Left lung (tissue), 10 donors: Measurements from ENCODE around the gene TRNT1. TPM values are rescaled to one million over a fixed set of nuclear protein-coding genes. Genes with fewer than 3 reads are reported as not detected.

Experiments used
- ATAC-seq: fragments of 200-7000 bp; cut with Tn5 transposase; one replicate; pipeline ENCODE4 v1.9.1; 2020; ENCODE audit warnings: moderate library complexity
- DNase-seq, 4 donors: peaks; one replicate each; pipeline ENCODE4 v3.0.0-alpha.2; 2013 to 2020
- H3K27ac ChIP-seq, 2 donors: fragments of 200-600 bp; sonication (generic) in 1 of 2; one replicate each; pipeline versions ENCODE4 v1.5.0 to v1.8.0; 2020 to 2021
- H3K27me3 ChIP-seq, 2 donors: fragments of 200-600 bp; sonication (generic) in 1 of 2; one replicate each; pipeline versions ENCODE4 v1.5.0 to v1.8.0; 2020 to 2021
- H3K36me3 ChIP-seq, 2 donors: fragments of 200-600 bp; sonication (generic) in 1 of 2; one replicate each; pipeline versions ENCODE4 v1.5.0 to v1.8.0; 2020 to 2021
- H3K4me1 ChIP-seq, 2 donors: fragments of 200-600 bp; one replicate each; pipeline ENCODE4 v1.8.0; 2021
- H3K4me3 ChIP-seq, 2 donors: fragments of 200-600 bp; sonication (generic) in 1 of 2; one replicate each; pipeline versions ENCODE4 v1.5.0 to v1.8.0; 2020 to 2021; ENCODE audit warnings: mild to moderate bottlenecking in 1 of 2
- H3K9me3 ChIP-seq, 2 donors: fragments of 200-600 bp; sonication (generic) in 1 of 2; one replicate each; pipeline versions ENCODE4 v1.5.0 to v1.8.0; 2020 to 2021
- intact Hi-C, 2 donors: fragments of 100-400 bp; cut with DNase I; formaldehyde crosslinking; loops; one replicate each; pipeline versions ENCODE4 v1.11.2 to v1.14.2; 2022
- polyA plus RNA-seq, 6 donors: library from polyadenylated mRNA; unstranded; fragments of 120-200 nt; gene quantifications; one replicate each; pipeline ENCODE4 v1.2.1, GENCODE V29; 2013; ENCODE audit not compliant: insufficient read length in 6 of 6
- total RNA-seq, 2 donors: library from RNA; stranded (reverse); fragmentation: NEBNext Ultra II Directional; extraction: Animal tissue kit (Norgen Biotek cat#: 25700); gene quantifications; one replicate each; pipeline ENCODE4 v1.2.1, GENCODE V29; 2021
- TF ChIP-seq, protein P1 (sequence below), 2 donors: fragments of 200-600 bp; sonication (generic) in 1 of 2; IDR thresholded peaks; one replicate each; pipeline versions ENCODE4 v1.5.0 to v1.8.0; 2021; ENCODE audit warnings: antibody characterized with exemption in 2 of 2
- donor health status: DM: no; HTN: yes; CAD: no.
- donor health status: DM: no; HTN: no; CAD: no.

TRNT1 gene
- total and polyA plus RNA-seq, 8 donors, result 21.4 to 41.9 (median 37.0) TPM

DNA sequence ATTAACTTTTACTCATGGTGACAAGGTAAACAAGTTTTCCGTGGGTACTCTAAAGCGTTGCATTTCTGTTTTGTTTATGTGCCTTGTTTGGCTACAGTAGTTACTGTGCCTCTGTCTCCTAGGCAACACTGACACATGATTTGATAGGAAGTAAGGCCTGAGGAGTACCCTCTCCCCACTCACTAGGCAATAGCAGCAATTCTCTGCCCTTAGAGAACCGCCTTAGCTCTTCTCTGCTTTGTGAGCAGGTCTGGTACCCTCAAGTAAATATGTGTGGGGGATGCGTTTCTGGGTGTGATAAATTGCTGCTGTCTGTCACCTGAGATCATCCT lies 16.5 kb upstream of the TRNT1 start, which contains the start of gene IL5RA:
Gene IL5RA, minus strand, starts transcription at position 76 of the 332 bp plus-strand sequence. CDS start 5,390 bp downstream, outside the sequence.
- intact Hi-C loops, result no loop called here
- peak in 2 of 4 donors; percentile 46 to 74 for DNase-seq
- H3K27me3 ChIP-seq, result no peaks in the 10 kb centered on the region
- H3K4me3 ChIP-seq, result no peak within 1 kb of the TSS
- H3K4me1 ChIP-seq, result no peaks in the 10 kb centered on the region
- peak; percentile 67 for ATAC-seq
- H3K36me3 ChIP-seq, result no peaks in the 10 kb centered on the region
- TF ChIP-seq, protein P1, sequence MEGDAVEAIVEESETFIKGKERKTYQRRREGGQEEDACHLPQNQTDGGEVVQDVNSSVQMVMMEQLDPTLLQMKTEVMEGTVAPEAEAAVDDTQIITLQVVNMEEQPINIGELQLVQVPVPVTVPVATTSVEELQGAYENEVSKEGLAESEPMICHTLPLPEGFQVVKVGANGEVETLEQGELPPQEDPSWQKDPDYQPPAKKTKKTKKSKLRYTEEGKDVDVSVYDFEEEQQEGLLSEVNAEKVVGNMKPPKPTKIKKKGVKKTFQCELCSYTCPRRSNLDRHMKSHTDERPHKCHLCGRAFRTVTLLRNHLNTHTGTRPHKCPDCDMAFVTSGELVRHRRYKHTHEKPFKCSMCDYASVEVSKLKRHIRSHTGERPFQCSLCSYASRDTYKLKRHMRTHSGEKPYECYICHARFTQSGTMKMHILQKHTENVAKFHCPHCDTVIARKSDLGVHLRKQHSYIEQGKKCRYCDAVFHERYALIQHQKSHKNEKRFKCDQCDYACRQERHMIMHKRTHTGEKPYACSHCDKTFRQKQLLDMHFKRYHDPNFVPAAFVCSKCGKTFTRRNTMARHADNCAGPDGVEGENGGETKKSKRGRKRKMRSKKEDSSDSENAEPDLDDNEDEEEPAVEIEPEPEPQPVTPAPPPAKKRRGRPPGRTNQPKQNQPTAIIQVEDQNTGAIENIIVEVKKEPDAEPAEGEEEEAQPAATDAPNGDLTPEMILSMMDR (IDR thresholded peaks at IDR 0.05), result no peak
- H3K27ac ChIP-seq, result peak within 1 kb of the TSS in 1 of 2 donors; percentile 13
- no peaks in the 10 kb centered on the region for H3K9me3 ChIP-seq

GRCh38 chr3:3110749-3111361 lies 15.9 kb upstream of the TRNT1 start:
- DNase-seq (no peak), ATAC-seq (no peak)
- H3K9me3 ChIP-seq, result no peaks in the 10 kb centered on the region
- no peak overlapping the region for H3K4me3 ChIP-seq
- TF ChIP-seq, protein P1 (IDR thresholded peaks at IDR 0.05), result no peak
- no peaks in the 10 kb centered on the region for H3K36me3 ChIP-seq
- no peaks in the 10 kb centered on the region for H3K27me3 ChIP-seq
- no peaks in the 10 kb centered on the region for H3K4me1 ChIP-seq
- intact Hi-C loops, result no loop called here
- no peak overlapping the region for H3K27ac ChIP-seq

DNA sequence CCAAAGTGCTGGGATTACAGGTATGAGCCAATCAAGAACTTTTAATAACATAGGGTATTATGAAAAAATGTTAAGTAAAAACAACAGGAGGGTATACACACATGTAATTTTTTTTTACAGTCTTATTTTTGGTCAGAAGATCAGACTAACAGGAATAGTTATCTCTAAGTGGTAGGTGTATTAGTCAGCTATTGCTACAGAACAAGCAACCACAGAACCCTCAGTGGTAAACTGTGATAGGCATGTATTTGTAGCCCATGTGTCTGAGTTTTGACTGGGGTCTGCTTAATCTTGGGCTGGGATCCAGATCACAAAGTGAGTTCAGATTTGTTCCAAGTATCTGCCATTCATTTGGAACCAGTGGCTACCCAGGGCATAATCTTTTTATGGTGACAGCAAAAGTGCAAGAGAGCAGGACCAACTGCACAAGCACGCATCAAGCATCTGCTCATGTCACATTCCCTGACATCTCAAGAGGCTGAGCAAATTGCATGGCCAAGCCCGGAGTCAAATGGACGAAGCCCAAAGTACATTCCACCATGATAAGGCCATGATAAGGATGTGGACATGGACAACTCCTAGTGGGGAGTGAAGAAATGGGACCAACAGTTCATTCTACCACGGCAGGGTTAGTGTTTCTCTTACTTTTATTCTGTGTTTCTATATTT lies 13.6 kb upstream of the TRNT1 start:
- H3K4me1 ChIP-seq, result no peaks in the 10 kb centered on the region
- no peak overlapping the region for H3K4me3 ChIP-seq
- H3K27me3 ChIP-seq, result no peaks in the 10 kb centered on the region
- no peaks in the 10 kb centered on the region for H3K36me3 ChIP-seq
- TF ChIP-seq, protein P1 (IDR thresholded peaks at IDR 0.05), result no peak
- ATAC-seq, result peak; percentile 63
- no peak overlapping the region for H3K27ac ChIP-seq
- no peak for DNase-seq
- intact Hi-C loops, result no loop called here
- H3K9me3 ChIP-seq, result no peaks in the 10 kb centered on the region

GRCh38 chr3:3117651-3118050 lies 9.1 kb upstream of the TRNT1 start:
- no peak overlapping the region for H3K4me3 ChIP-seq
- no peaks in the 10 kb centered on the region for H3K4me1 ChIP-seq
- intact Hi-C loops, result no loop called here
- ATAC-seq (no peak), DNase-seq (no peak)
- H3K9me3 ChIP-seq, result no peaks in the 10 kb centered on the region
- H3K27me3 ChIP-seq, result no peaks in the 10 kb centered on the region
- TF ChIP-seq, protein P1 (IDR thresholded peaks at IDR 0.05), result no peak
- H3K27ac ChIP-seq, result no peak overlapping the region
- H3K36me3 ChIP-seq, result no peaks in the 10 kb centered on the region

DNA sequence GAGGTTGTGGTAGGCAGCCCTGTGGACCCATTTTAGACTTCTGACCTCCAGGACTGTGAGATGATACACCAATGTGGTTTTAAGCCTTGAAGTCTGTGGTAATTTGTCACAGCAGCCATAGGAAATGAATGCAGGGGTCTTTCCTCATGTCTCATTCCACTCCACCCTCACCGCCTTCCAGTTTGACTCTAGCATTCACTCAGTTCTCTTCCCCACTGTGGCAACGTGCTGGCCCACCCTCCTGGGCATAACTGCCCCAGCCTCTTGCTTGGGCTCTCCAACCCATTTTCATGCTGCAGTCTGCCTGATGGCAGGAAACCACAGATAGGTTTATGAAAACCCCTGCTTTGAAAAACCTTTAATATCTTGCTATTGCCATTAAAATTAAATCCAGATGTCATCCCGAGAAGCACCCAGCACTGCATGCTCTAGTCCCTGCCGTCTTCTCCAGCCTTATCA lies 7.3 kb upstream of the TRNT1 start:
- Histone ChIP-seq H3K36me3 (no peaks in the 10 kb centered on the region), H3K4me1 (no peaks in the 10 kb centered on the region), H3K27me3 (no peaks in the 10 kb centered on the region), H3K9me3 (no peaks in the 10 kb centered on the region), H3K4me3 (no peak overlapping the region), H3K27ac (no peak overlapping the region)
- intact Hi-C loops, result no loop called here
- DNase-seq (no peak), ATAC-seq (no peak)
- TF ChIP-seq, protein P1 (IDR thresholded peaks at IDR 0.05), result no peak
